GM08714 (cell line): ENCODE data around the gene CCDC177.

Source experiments
- H3K4me3 ChIP-seq: fragments of 200-500 bp; sonication (Bioruptor generic); 2 replicates; pipeline ENCODE4 v1.5.1; 2014; ENCODE audit warnings: mild to moderate bottlenecking, low read length, inconsistent platforms
- ZNF274 ChIP-seq: IDR thresholded peaks from 2 replicates; pipeline ENCODE4 v1.6.1; 2012; ENCODE audit warnings: mild to moderate bottlenecking, low read depth, low read length

CCDC177 gene

DNA sequence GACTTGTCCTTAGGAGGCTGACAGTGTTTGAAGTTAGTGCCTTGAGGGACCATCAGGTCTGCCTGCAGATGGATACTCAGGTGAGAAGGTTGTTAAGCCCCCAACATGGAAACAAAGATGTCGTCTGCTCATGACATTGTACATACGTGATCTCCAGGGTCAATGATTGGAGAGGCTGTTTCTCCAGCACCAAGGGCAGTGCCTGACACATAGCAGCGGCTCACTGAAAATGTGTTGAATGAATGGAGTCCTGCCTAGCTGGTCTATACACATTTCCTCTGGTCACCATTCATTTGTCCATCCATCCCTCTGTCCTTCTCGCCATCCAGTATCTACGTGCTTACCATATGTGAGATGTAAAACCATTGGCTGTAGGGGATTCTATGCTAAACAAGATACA lies 7.1 kb downstream of the CCDC177 start:
- H3K4me3 ChIP-seq, result no peak overlapping the region
- no peak for TF ChIP-seq ZNF274

DNA sequence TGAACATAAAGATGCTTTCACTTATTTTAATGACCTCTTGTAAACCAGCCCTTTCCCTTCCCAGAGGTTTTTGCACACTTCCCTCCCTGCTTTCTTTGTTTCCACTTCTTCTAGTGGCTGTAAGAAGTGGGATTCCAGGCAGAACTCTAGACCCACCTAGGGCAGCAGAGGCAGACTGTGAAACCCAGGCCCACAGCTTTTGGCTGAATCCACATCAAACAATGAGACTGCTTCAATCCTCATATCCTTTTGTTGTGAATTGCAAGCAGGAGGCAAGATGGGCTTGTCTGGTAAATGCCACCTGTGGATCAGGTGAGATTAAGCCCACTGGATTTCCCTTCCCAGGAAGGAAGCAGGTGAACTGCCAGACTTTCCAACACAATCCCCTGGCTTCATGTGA lies 12.8 kb downstream of the CCDC177 start:
- no peak overlapping the region for H3K4me3 ChIP-seq
- no peak for TF ChIP-seq ZNF274

DNA sequence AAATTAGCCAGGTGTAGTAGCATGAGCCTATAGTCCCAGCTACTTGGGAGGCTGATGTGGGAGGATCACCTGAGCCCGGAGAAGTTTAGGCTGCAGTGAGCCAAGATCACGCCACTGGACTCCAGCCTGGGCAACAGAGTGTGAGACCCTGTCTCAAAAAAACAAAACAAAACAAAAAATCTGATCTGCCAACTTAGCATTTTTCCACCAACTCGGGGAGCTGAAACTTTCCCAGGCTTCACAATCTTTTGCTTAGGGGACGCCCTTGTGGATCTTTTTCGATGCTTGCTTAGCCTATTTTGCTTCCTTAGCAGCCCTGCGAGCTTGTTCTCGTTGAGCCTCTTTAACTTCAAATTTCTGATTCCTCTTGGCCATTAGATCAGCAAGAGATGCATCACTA lies 13.8 kb downstream of the CCDC177 start:
- H3K4me3 ChIP-seq, result no peak overlapping the region
- TF ChIP-seq ZNF274, result no peak

DNA sequence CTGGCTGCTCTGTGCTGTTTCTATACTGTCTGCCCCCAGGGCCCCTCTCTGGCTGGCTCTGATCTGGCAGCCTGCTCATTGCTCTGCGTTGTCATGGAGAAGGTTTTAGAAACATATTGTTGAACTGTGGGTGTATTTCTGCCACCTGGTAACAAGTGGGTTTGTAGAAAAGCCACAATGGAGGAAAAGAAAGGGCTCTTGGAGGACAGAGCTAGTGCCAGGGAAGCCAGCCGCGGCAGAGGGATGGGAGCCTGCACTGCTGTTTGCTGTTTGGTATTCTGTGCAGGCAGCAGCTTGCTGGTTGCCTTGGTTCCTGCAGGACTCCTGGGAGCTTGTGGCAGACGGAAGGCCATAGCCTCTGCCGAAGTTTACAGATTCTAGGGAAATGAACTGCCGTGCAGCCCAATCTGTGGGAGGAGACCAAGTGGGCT lies 15.1 kb downstream of the CCDC177 start:
- H3K4me3 ChIP-seq, result no peak overlapping the region
- TF ChIP-seq ZNF274, result no peak

DNA sequence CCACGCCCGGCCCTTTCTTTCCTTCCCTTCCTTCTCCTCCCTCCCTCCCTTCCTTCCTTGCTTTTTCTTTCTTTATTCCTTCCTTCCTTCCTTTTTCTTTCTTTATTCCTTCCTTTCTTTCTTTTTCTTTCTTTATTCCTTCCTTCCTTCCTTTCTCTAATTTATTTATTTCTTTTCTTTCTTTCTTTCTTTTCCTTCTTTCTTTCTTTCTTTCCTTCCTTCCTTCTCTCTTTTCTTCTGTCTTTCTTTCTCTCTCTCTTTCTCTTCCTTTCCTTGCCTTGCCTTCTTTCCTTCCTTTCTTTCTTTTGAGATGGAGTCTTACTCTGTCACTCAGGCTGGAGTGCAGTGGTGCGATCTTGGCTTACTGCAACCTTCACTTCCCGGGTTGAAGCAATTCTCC lies 15.9 kb downstream of the CCDC177 start:
- H3K4me3 ChIP-seq, result no peak overlapping the region

DNA sequence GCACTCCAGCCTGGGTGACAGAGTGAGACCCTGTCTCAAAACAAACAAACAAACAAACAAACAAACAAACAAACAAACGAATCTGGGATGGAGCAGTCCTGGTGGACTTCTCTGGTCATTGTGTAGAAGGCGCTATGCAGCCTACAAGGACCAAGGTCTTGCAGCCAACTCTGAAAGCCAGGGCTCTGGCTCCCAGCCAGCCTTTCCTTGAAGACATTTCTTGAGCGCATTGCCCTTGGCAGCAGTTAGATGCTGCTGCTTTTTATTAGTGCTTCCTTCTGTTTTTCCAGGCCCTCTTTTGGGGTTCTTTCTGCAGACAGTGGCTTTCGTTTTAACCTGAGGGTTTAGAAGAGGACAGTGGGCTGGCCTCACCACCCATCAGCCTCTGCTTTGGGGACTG lies 20.2 kb downstream of the CCDC177 start:
- no peak overlapping the region for H3K4me3 ChIP-seq
- TF ChIP-seq ZNF274, result no peak

More for the DNA sequence above, 15.9 kb downstream of the CCDC177 start:
- no peak for TF ChIP-seq ZNF274

DNA sequence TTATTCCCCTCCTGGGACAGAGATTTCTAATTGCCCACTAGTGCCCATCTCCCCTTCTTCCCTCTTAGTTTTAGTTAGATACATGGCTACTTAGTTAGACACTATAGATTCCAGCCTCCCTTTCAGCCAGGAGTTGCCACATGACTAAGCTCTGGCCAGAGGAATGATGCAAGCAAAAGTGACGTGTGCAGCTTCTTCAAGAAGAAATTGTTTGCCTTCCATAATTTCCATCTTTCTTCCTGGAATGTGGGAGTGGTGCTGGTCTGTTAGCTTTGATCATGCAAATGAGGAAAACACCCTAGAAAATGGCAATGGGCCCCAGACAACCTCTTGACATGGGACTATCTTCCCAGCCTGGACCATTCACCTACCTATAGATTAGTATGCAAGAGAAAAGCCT lies 21.4 kb downstream of the CCDC177 start:
- TF ChIP-seq ZNF274, result no peak
- H3K4me3 ChIP-seq, result no peak overlapping the region

DNA sequence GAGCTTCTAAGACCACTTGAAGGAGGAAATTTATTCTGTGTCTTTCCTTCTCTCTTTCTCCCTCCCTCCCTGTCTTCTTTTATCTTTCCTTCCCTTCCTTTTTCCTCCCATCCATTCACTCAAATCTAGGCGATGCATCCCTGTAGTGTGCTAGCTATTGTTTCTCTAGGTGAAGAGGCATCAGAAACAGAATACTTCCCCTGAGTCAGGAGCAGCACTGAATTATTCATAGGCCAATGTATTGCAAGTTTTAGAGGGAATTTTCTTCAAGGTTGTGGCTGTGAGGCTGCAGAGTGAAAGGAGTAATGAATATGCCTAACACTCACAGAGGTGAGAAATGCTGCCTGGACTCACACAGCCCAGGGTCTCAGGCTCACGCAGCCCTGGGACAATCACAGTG lies 23.2 kb downstream of the CCDC177 start:
- TF ChIP-seq ZNF274, result no peak
- no peak overlapping the region for H3K4me3 ChIP-seq

DNA sequence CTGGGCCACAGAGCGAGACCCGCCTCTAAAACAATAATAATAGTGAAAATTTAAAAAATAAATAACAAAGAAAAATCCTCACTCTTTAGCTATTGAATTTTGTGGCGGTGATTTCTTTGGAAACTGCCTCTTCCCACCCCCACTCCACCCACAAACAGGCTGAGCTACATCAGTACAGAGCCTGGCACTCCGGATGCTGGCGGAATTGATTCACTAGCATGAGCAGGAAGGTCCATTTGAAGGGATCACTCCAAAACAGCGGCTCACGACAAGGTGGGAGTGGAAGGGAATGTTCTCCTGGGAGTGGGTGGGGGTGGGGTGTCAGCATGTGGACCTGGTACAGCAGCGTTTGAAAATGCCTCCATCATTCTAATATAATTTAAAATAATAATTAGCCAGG lies 26.1 kb downstream of the CCDC177 start:
- H3K4me3 ChIP-seq, result no peak overlapping the region
- no peak for TF ChIP-seq ZNF274

DNA sequence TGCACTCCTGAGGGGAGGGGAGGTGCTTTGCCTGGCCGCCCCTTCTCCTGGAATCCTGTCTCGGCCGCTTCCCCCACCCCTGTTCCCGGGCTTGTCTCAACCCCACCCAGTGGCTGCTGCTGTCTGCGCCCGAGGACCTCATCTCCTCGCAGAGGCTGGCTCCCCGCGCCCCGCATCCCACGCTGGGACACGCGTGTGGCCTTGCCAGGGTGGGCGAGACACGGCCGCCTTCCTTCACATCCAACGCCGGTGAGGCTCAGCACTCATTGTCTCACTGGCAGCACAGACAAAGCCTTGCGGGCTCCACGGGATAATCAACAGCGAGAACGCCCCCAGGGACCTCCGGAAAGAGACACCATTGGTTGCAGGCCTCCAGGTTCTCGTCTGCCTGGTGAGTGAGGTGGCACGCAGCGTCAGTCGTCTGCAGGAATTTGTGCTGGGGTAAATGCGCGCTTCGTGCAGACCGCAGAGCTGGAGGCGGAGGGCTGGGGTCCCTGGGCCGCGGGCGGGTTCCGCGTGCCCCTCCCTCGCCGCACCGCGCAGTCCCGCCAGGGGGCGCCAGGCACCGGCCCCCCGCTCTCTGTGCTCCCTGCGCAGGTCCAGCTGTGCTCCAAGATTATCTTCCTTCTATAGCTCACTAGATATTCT lies 26.8 kb downstream of the CCDC177 start:
- TF ChIP-seq ZNF274, result no peak
- H3K4me3 ChIP-seq, result no peak overlapping the region

DNA sequence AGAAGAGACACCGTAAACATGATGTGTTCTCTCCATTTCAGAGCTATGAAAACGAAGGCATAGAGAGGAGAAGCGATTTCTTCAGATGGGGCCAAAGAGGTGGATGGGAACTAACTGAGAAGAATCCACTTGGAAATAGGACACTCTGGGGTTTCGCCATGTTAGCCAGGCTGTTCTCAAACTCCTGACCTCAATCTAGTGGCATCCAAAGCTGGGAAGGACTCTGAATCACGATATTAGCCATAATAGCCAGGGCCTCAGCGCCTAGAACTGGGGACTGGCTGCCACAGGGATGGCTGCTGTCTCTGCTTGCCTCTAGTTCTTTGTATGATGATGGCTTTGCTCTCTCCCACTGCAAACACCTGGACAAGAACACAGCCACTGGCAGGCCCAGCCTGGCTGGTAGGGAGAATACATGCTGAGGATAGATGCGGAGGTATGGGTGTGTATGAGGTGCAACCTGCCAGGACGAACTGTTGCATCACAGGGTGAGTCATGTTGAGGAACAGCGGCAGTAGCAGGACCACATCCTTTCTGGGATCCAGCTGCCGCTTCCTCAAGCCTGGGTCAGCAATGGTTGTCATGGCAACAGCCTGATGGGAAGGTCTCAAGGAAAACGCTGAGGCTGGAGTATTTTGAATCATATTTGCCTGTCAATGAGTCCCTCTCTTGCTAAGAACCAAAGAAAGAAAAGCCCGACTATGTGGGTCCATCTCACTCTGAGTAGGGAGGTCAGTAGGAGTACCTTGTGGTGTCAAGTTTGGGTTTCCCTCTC lies 31.1 kb downstream of the CCDC177 start:
- TF ChIP-seq ZNF274, result no peak
- no peak overlapping the region for H3K4me3 ChIP-seq

DNA sequence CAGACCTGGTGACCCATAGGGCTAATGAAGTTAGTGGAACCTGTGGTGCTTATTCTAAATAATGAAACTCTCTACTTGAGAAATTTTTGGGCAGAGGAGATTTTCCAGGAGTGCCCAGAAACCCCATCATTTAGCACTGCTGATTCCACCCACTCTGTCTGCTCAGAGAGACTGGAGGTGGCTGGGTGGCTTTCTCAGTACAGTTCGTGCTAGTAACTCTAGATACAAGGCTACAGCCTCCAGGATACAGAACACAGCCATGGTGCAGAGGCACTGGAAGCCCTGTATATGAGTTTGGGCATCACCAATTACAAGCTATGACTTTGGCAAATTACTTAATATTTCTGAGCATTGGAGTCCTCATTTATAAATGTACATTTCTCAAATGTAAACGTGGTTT lies 32.4 kb downstream of the CCDC177 start:
- no peak overlapping the region for H3K4me3 ChIP-seq
- no peak for TF ChIP-seq ZNF274

DNA sequence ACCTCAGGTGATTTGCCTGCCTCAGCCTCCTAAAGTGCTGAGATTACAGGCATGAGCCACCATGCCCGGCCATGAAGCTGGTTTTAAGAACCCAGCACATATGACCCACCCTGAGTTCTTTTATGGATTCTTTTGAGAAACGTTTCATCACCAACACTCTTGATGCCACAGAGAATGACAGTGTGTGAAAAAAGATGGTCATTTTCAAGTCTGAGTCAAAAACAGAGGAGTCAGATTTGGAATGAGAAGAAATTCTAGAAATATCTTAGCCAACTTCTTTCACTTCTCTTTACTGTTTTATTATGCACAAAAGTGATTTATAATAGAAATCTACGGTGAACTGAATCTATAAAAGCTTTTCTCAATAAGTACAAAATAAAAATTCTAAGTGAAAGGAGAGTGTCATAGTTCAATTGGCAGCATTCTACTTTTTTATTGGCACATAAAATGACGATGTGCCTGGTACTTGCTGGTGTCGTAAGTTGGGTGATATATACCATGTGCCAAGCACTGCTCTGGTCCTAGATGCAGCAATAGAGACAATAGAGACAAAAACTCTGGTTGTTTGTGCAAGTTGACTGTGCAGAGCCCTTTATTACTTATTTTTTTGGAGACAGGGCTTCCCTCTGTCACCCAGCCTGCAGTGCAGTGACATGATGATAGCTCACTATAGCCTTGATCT lies 33.9 kb downstream of the CCDC177 start:
- no peak overlapping the region for H3K4me3 ChIP-seq
- TF ChIP-seq ZNF274, result no peak

DNA sequence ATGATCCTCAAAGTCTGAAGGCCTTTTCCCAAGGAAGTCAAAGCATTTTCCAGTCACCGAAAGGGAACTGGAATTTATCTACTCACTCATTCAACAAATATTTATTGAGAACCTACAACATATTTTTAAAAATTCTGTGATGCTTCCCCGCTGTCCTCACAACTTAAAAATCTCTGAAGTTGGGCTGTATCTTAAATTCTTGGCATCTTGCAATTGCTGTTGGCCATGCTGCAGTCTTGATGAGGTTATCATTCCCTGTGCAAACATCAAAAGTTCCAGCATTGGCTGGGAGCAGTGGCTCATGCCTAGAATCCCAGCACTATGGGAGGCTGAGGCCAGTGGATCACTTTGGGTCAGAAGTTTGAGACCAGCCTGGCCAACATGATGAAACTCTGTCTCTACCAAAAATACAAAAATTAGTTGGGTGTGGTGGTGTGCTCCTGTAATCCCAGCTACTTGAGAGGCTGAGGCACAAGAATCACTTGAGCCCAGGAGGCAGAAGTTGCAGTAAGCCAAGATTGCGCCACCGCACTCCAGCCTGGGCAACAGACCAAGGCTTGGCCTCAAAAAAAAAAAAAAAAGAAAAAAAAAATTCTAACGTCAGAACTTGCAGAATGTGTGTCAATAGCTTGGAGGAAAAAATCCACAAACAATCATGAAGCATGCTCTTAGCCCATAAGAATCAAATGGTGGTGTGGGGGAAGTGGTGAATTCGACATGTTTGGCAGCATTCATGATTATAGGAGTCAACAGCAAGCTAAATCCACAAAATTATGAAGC lies 34.9 kb downstream of the CCDC177 start:
- no peak for TF ChIP-seq ZNF274
- H3K4me3 ChIP-seq, result no peak overlapping the region
